HG02852 (cell line): ENCODE measurements around the gene SLC13A1.
"Not testable (repeated sequence)": the region's sequence is repeated elsewhere in the genome, so short reads cannot be mapped to it uniquely, and the experiment has no call there.

Experiments used
- ATAC-seq: cut with Tn5 transposase; IDR thresholded peaks from one replicate; pipeline ENCODE4 v1.9.1; 2021; ENCODE audit warnings: mild to moderate bottlenecking, moderate library complexity; ENCODE audit not compliant: unreplicated experiment

The SLC13A1 gene

GRCh38 chr7:123199883-123200282, at the start of gene SLC13A1:
Gene SLC13A1, minus strand, starts transcription at chr7:123199969. Its CDS starts 23 bp downstream, at chr7:123199946.
- ATAC-seq, result no peak

GRCh38 chr7:123244768-123245167, 45.0 kb upstream of the SLC13A1 start:
- ATAC-seq, result no peak

DNA sequence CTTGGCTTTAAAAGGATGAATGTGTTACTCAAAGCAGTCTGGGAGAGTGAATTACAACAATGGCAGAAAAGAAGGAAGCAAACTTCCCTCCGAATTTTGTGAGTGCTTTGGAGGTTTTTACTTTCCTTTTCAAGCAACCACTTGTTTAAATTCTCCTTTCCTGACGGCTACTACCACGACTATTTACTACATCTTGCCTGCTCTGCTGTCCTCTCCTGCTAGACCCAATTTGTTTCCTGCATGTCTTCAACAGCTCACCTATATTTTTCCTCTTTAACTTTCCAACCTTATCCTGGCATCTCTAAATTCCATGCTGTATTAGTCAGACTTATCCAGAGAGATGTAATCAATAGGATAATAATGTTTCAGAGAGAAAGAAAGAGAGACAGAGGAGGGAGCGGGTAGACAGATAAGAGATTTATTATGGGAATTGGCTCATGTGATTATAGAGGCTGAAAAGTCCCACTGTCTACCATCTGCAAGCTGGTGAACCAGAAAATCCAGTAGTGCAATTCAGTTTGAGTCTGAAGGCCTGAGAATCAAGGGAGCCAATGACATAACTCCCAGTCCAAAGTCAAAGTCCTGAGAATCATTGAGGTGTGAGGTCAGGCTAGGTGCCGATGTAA, 42.8 kb upstream of the SLC13A1 start:
- no peak for ATAC-seq

GRCh38 chr7:123241809-123242208, 42.0 kb upstream of the SLC13A1 start:
- no peak for ATAC-seq

- no peak for ATAC-seq
Measured at GRCh38 chr7:123231021-123232000, 31.5 kb upstream of the SLC13A1 start.

GRCh38 chr7:123230603-123231002, 30.8 kb upstream of the SLC13A1 start:
- ATAC-seq, result no peak

DNA sequence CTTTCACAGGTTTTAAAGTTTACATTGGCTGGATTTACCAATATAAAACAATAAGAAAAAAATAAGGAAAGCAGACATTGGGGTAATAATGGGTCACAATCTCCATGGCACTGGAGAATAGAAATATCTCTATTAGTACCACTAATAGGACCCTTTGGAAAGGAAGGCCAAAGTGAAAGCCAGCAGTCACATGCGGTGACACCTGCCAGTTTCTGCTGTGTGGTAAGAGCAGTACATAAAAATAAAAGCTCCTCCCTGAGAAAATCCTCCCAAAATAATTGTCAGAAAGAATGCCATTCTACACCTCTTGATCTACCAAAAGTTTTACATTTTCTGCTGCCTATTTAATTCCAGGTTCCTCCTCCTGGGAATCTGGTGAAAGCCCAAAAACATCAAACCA, 30.4 kb upstream of the SLC13A1 start:
- ATAC-seq, result no peak

- no peak for ATAC-seq
Measured at GRCh38 chr7:123229426-123229825, 29.7 kb upstream of the SLC13A1 start.

DNA sequence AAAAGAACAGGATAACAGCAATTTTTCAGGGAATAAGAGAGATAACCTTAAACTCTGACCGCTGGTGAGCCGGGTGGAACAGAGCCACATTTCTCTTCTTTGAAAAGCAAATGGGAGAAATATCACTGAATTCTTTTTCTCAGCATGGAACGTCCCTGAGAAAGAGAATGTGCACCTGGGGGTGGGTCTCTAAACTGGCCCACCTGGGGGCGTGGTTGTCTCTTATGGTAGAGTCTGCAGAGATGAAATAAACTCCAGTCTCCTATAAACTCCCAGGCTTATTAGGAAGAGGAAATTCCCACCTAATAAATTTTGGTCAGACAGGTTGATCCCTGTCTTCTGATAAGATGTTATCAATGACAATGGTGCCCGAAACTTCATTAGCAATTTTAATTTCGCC, 27.9 kb upstream of the SLC13A1 start:
- not testable (repeated sequence) for ATAC-seq

- ATAC-seq, result no peak
Measured at GRCh38 chr7:123220396-123220795, 20.6 kb upstream of the SLC13A1 start.

- no peak for ATAC-seq
Measured at GRCh38 chr7:123218866-123219265, 19.1 kb upstream of the SLC13A1 start.

DNA sequence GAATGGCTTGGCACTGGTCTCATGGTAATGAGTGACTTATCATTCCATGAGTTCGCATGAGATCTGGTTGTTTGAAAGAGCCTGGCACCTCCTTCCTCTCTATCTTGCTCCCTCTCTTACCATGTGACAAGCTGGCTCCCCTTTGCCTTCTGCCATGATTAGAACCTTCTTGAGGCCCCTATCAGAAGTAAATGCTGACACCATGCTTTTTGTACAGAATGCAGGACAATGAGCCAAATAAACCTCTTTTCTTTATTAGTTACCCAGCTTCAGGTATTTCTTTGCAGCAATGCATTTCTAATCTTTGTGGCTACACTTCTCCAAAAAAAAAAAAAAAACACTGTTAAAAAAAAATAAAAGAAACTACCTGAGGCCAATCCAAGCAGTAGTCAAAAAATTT, 17.1 kb upstream of the SLC13A1 start:
- ATAC-seq, result no peak

- no peak for ATAC-seq
Measured at GRCh38 chr7:123215350-123215749, 15.6 kb upstream of the SLC13A1 start.

GRCh38 chr7:123211545-123211944, 11.8 kb upstream of the SLC13A1 start:
- peak; percentile 75 for ATAC-seq

GRCh38 chr7:123210986-123211385, 11.2 kb upstream of the SLC13A1 start:
- ATAC-seq, result no peak

DNA sequence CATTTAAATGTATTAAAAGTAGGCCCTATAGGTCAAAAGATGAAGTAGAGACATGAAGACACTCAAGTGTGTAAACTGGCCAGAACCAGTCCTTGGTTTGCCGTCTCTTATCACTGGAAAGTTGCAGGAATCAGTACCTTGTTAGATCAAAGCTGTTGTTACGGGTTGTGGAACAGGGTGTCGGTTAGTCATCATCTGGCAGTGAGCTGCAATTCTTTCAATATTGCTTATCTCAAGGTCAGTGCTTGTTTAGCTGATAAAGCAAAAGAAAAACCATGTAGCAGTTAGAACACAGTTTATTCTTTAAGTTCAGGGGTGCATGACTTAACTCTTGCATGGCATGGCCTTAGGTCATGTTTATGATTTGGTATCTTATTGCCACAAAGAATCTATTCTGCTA, 10.0 kb upstream of the SLC13A1 start:
- no peak for ATAC-seq

DNA sequence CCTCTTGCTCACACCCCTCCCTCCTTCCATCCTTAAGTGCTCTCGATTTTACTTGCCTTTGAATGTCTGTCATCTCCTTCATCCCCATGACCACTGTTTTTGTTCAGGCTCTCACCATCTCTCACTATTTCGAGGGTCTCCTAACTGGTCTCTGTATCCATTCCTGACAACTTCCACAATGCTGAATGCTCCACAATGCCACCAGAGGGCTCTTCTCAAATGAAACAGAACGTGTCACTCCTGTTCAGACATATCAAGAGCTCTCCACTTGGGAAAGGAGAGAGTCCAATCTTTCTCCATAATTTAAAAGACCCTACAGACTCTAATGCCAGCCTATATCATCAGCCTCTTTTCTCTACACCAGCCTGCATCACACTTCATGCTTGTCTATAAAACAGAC, 9.0 kb upstream of the SLC13A1 start:
- no peak for ATAC-seq

DNA sequence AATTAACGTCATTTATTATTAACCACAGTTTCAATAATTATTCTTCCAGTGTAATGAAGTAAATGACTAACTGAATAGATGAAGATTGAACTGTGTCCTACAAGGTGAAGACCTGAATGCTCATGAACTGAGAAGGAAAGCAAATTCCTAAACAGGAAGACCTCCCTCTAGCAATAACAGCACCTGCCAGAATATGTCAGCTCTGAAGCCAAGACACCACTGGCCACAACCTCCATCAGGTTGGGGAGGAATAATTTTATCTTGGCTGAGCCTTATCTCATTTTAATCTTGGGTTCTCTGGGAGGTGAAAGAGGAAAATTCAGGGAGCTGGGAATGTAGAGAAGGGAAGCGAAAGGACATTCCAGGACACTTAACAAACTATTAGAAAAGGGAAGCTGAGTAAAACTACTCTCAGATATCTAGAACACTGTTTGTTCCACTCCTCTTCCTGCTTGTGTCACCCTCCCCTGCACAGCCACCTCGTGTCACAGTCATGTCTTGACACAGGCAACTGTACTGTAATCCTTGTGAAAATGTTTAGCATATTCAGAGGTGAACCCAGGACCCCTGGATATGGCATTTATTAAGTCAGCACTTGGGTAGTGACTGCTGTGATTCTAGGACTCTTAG, 4.6 kb upstream of the SLC13A1 start:
- no peak for ATAC-seq

GRCh38 chr7:123201901-123202300, 2.1 kb upstream of the SLC13A1 start:
- no peak for ATAC-seq

GRCh38 chr7:123198668-123199652, 809 bp downstream of the SLC13A1 start:
- ATAC-seq, result no peak
